Coronary artery (tissue), 2 donors: ENCODE results near the gene ASCC2.
A peak's percentile ranks its signal among the peaks of the same experiment; 100 is the strongest.

Experiments used
- DNase-seq: peaks from one replicate; pipeline ENCODE4 v3.0.0-alpha.2; 2017; ENCODE audit warnings: low spot score
- H3K27ac ChIP-seq, 2 donors: fragments of 200-600 bp; sonication (generic); one replicate each; pipeline ENCODE4 v1.5.1; 2016 to 2019
- H3K4me3 ChIP-seq: fragments of 200-600 bp; sonication (generic); 2 replicates; pipeline ENCODE4 v1.5.1; 2016; ENCODE audit warnings: mild to moderate bottlenecking, moderate library complexity
- CTCF ChIP-seq: fragments of 200-600 bp; sonication (generic); IDR thresholded peaks from one replicate; pipeline ENCODE4 v1.5.1; 2019; ENCODE audit warnings: antibody characterized with exemption

The ASCC2 gene

GRCh38 chr22:29793396-29793795 is 44.7 kb downstream of the ASCC2 start:
- no peak for TF ChIP-seq CTCF
- DNase-seq, result no peak

GRCh38 chr22:29790061-29790460 is 48.0 kb downstream of the ASCC2 start:
- DNase-seq, result no peak
- TF ChIP-seq CTCF, result no peak
- H3K4me3 ChIP-seq, result no peak overlapping the region
- H3K27ac ChIP-seq, result no peak overlapping the region

More at GRCh38 chr22:29793396-29793795, 44.7 kb downstream of the ASCC2 start:
- Histone ChIP-seq H3K27ac (no peak overlapping the region), H3K4me3 (no peak overlapping the region)

GRCh38 chr22:29788339-29789279 is 49.5 kb downstream of the ASCC2 start:
- no peak for TF ChIP-seq CTCF
- no peak for DNase-seq
- Histone ChIP-seq H3K27ac (no peak overlapping the region), H3K4me3 (no peak overlapping the region)

GRCh38 chr22:29787371-29787980 is 50.6 kb downstream of the ASCC2 start:
- Histone ChIP-seq H3K4me3 (no peak overlapping the region), H3K27ac (no peak overlapping the region)
- DNase-seq, result no peak
- TF ChIP-seq CTCF, result no peak

DNA sequence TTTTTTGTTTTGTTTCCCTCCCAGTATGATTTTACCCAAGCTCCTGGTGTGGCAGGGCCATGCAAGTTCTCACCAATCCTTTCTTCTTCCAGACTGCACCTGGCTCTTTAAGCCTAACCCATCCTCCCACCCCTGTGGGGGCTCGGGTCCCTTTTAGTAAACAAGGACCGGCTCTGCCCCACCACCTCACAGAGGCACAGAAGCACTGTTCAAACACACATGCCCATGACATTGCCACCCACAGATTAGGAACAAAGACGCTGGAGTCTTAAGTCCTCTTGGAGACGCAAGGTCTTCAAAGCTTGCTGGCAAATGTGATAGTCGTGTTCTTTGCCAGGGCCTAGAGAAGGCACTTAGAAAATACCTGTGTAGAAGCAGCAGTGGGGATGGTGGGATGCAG is 52.0 kb downstream of the ASCC2 start:
- no peak for TF ChIP-seq CTCF
- no peak overlapping the region for H3K27ac ChIP-seq
- H3K4me3 ChIP-seq, result no peak overlapping the region
- DNase-seq, result no peak

- H3K4me3 ChIP-seq, result no peak overlapping the region
- peak overlapping the region in 1 of 2 donors; percentile 34 for H3K27ac ChIP-seq
- TF ChIP-seq CTCF, result no peak
- DNase-seq, result no peak
These were observed 53.4 kb downstream of the ASCC2 start for GRCh38 chr22:29784451-29785361.
